Loucy (cell line): Measurements from ENCODE around the gene MAP2.
"Not testable (repeated sequence)": the region's sequence is repeated elsewhere in the genome, so short reads cannot be mapped to it uniquely, and the experiment has no call there.

Source experiments
- H2AFZ ChIP-seq: fragments of 200-600 bp; sonication (generic); 2 replicates; pipeline ENCODE4 v1.6.0; 2016; ENCODE audit warnings: antibody characterized with exemption, mild to moderate bottlenecking, low read length, moderate library complexity
- H3F3A ChIP-seq: fragments of 200-600 bp; 2 replicates; pipeline ENCODE4 v1.6.0; 2016; ENCODE audit warnings: antibody characterized with exemption, low read depth, mild to moderate bottlenecking
- H3K27me3 ChIP-seq: fragments of 200-600 bp; sonication (generic); 2 replicates; pipeline ENCODE4 v1.6.1; 2014; ENCODE audit warnings: low read length, mild to moderate bottlenecking; ENCODE audit not compliant: insufficient read depth, poor library complexity, severe bottlenecking
- H3K36me3 ChIP-seq: fragments of 200-600 bp; sonication (generic); 2 replicates; pipeline ENCODE4 v1.6.1; 2016; ENCODE audit warnings: low read length; ENCODE audit not compliant: insufficient read depth
- H3K4me1 ChIP-seq: fragments of 200-600 bp; sonication (generic); 2 replicates; pipeline ENCODE4 v1.5.1; 2014; ENCODE audit warnings: low read length, mild to moderate bottlenecking; ENCODE audit not compliant: insufficient read depth, poor library complexity, severe bottlenecking
- H3K4me2 ChIP-seq: fragments of 200-600 bp; sonication (generic); 2 replicates; pipeline ENCODE4 v1.6.0; 2014; ENCODE audit warnings: antibody characterized with exemption, low read length, low read depth, mild to moderate bottlenecking; ENCODE audit not compliant: poor library complexity, severe bottlenecking
- H3K4me3 ChIP-seq: fragments of 200-600 bp; sonication (generic); 2 replicates; pipeline ENCODE4 v1.5.1; 2014; ENCODE audit warnings: low read length, mild to moderate bottlenecking, mixed read lengths; ENCODE audit not compliant: poor library complexity, severe bottlenecking
- H3K79me2 ChIP-seq: fragments of 200-600 bp; sonication (generic); 2 replicates; pipeline ENCODE4 v1.6.1; 2014; ENCODE audit warnings: low read length; ENCODE audit not compliant: insufficient read depth
- H3K9ac ChIP-seq: fragments of 200-600 bp; sonication (generic); 2 replicates; pipeline ENCODE4 v1.6.0; 2014; ENCODE audit warnings: mild to moderate bottlenecking, low read depth, low read length, moderate library complexity; ENCODE audit not compliant: poor library complexity, severe bottlenecking
- H3K9me2 ChIP-seq: fragments of 200-600 bp; sonication (generic); replicated peaks from 2 replicates; pipeline ENCODE4 v1.6.1; 2016; ENCODE audit warnings: low read depth, low read length, mixed read lengths
- H3K9me3 ChIP-seq: fragments of 200-600 bp; sonication (generic); 2 replicates; pipeline ENCODE4 v1.6.1; 2014; ENCODE audit warnings: mild to moderate bottlenecking, antibody characterized with exemption, low read length, low read depth; ENCODE audit not compliant: insufficient read depth
- H4K20me1 ChIP-seq: fragments of 200-600 bp; sonication (generic); 2 replicates; pipeline ENCODE4 v1.6.0; 2014; ENCODE audit warnings: antibody characterized with exemption, low read length, mild to moderate bottlenecking; ENCODE audit not compliant: insufficient read depth, poor library complexity, severe bottlenecking
- EZH2phosphoT487 ChIP-seq: fragments of 200-600 bp; IDR thresholded peaks from 2 replicates; pipeline ENCODE4 v1.6.1; 2018; ENCODE audit warnings: antibody characterized with exemption, mild to moderate bottlenecking, moderate library complexity, borderline replicate concordance
- TF ChIP-seq, protein P1 (sequence below): fragments of 200-600 bp; sonication (generic); conservative IDR thresholded peaks from 2 replicates; pipeline ENCODE4 v1.5.1; 2014; ENCODE audit warnings: mild to moderate bottlenecking, antibody characterized with exemption, low read length

Gene MAP2

DNA sequence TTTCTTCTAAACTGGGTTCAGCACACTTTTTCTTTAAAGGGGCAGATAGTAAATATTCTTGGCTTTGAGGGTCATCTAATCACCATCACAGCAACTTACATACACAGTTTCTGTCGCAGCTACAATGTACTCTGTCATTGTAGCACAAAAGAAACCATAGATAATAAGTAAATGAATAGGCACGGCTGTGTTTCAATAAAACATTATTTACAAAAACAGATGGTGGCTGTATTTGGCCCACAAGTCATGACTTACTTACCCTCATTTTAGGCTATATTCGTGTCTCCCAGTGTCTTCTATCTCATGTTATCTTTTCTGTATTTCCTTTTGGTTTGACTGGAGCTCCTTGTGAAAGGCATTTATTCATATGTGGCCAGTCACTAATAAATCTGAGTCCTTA lies 168.3 kb downstream of the MAP2 start:
- no peaks in the 10 kb centered on the region for H3K27me3 ChIP-seq
- no peaks in the 10 kb centered on the region for H3K9me3 ChIP-seq
- no peaks in the 10 kb centered on the region for H3K79me2 ChIP-seq
- no peaks in the 10 kb centered on the region for H3K36me3 ChIP-seq
- no peak overlapping the region for H2AFZ ChIP-seq
- TF ChIP-seq EZH2phosphoT487, result no peak
- TF ChIP-seq, protein P1, sequence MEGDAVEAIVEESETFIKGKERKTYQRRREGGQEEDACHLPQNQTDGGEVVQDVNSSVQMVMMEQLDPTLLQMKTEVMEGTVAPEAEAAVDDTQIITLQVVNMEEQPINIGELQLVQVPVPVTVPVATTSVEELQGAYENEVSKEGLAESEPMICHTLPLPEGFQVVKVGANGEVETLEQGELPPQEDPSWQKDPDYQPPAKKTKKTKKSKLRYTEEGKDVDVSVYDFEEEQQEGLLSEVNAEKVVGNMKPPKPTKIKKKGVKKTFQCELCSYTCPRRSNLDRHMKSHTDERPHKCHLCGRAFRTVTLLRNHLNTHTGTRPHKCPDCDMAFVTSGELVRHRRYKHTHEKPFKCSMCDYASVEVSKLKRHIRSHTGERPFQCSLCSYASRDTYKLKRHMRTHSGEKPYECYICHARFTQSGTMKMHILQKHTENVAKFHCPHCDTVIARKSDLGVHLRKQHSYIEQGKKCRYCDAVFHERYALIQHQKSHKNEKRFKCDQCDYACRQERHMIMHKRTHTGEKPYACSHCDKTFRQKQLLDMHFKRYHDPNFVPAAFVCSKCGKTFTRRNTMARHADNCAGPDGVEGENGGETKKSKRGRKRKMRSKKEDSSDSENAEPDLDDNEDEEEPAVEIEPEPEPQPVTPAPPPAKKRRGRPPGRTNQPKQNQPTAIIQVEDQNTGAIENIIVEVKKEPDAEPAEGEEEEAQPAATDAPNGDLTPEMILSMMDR, result no peak
- H3F3A ChIP-seq, result no peaks in the 10 kb centered on the region
- H3K4me1 ChIP-seq, result no peaks in the 10 kb centered on the region
- no peak overlapping the region for H3K9ac ChIP-seq
- H3K4me2 ChIP-seq, result no peak overlapping the region
- H4K20me1 ChIP-seq, result no peaks in the 10 kb centered on the region
- no peak overlapping the region for H3K4me3 ChIP-seq
- H3K9me2 ChIP-seq, result no peaks in the 10 kb centered on the region

DNA sequence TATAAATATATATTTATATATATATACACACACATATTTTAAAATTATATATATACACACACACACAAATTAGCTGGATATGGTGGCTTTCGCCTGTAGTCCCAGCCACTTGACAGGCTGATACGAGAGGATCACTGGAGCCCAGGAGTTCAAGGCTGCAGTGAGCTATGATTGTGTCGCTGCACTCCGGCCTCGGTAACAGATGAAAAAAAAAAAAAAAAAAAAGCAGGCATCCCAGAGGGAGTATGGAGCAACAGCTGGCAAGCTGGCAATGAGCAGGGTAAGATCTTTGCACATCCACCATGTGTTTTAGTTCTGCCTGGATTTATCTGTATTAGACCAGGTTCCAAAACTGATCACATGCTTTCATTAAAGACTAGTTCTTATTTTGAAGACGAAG lies 170.1 kb downstream of the MAP2 start:
- H3K4me3 ChIP-seq, result no peak overlapping the region
- H3K4me1 ChIP-seq, result no peaks in the 10 kb centered on the region
- H3K36me3 ChIP-seq, result no peaks in the 10 kb centered on the region
- no peaks in the 10 kb centered on the region for H3K9me2 ChIP-seq
- H2AFZ ChIP-seq, result no peak overlapping the region
- TF ChIP-seq, protein P1, result no peak
- TF ChIP-seq EZH2phosphoT487, result no peak
- no peaks in the 10 kb centered on the region for H3K9me3 ChIP-seq
- no peaks in the 10 kb centered on the region for H3K27me3 ChIP-seq
- no peak overlapping the region for H3K9ac ChIP-seq
- H3K4me2 ChIP-seq, result no peak overlapping the region
- no peaks in the 10 kb centered on the region for H3F3A ChIP-seq
- no peaks in the 10 kb centered on the region for H3K79me2 ChIP-seq
- no peaks in the 10 kb centered on the region for H4K20me1 ChIP-seq

DNA sequence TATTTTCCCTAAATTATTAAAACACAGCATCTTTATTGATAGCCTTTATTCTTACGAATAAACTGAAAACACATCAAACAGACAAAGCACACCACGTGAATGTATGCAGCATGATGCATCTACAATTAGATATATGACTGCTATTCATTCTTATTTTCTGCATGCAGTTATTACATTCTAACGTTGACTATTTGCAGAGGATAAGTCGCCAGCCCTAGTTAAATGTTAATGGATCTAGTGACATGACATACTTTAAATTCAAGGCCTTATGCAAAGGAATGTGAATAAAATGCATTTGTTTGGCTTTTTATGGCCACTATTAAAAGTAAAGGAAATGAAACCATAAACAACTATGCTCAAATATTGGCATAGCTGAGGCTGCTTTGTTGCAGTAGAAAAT lies 172.4 kb downstream of the MAP2 start:
- Histone ChIP-seq H3K27me3 (no peaks in the 10 kb centered on the region), H3K9me3 (no peaks in the 10 kb centered on the region), H3K36me3 (no peaks in the 10 kb centered on the region), H3F3A (no peaks in the 10 kb centered on the region), H4K20me1 (no peaks in the 10 kb centered on the region), H3K4me3 (no peak overlapping the region), H3K79me2 (no peaks in the 10 kb centered on the region), H2AFZ (no peak overlapping the region), H3K9me2 (no peaks in the 10 kb centered on the region), H3K9ac (no peak overlapping the region), H3K4me1 (no peaks in the 10 kb centered on the region), H3K4me2 (no peak overlapping the region)
- TF ChIP-seq, protein P1, result no peak
- TF ChIP-seq EZH2phosphoT487, result no peak

DNA sequence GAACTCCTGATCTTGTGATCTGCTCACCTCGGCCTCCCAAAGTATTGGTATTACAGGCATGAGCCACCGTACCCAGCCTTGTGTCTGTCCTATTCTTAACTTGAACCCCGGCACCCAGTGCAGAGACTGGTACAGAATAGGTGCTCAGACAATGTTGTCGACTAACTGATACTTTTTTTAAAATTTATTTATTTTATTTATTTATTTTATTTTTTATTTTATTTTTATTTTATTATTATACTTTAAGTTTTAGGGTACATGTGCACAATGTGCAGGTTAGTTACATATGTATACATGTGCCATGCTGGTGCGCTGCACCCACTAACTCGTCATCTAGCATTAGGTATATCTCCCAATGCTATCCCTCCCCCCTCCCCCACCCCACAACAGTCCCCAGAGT lies 174.4 kb downstream of the MAP2 start:
- not testable (repeated sequence) for H3K27me3 ChIP-seq, H4K20me1 ChIP-seq, H3K4me3 ChIP-seq, H3K4me2 ChIP-seq, H3K79me2 ChIP-seq, H3K9me3 ChIP-seq, H3F3A ChIP-seq, H3K9ac ChIP-seq, H3K36me3 ChIP-seq, H2AFZ ChIP-seq, H3K4me1 ChIP-seq, H3K9me2 ChIP-seq
